Measurements from ENCODE around the gene TUBGCP2. TPM values are rescaled to one million over a fixed set of nuclear protein-coding genes. Genes with fewer than 3 reads are reported as not detected.

Gene TUBGCP2
- total RNA-seq, 1 donor from 2014 or later: 56.2 TPM

GRCh38 chr10:133242611-133243356, 65.9 kb downstream of the TUBGCP2 start:
- H3K4me1 ChIP-seq (ENCODE audit: insufficient read depth, low read length): no peaks in the 10 kb centered on the region
- no peaks in the 10 kb centered on the region for H3K9me3 ChIP-seq (ENCODE audit: insufficient read depth, low read depth, low read length)
- no peak for TF ChIP-seq EZH2 (IDR thresholded peaks at IDR 0.05; ENCODE audit: insufficient read depth, low read length)
- TF ChIP-seq, protein P1, sequence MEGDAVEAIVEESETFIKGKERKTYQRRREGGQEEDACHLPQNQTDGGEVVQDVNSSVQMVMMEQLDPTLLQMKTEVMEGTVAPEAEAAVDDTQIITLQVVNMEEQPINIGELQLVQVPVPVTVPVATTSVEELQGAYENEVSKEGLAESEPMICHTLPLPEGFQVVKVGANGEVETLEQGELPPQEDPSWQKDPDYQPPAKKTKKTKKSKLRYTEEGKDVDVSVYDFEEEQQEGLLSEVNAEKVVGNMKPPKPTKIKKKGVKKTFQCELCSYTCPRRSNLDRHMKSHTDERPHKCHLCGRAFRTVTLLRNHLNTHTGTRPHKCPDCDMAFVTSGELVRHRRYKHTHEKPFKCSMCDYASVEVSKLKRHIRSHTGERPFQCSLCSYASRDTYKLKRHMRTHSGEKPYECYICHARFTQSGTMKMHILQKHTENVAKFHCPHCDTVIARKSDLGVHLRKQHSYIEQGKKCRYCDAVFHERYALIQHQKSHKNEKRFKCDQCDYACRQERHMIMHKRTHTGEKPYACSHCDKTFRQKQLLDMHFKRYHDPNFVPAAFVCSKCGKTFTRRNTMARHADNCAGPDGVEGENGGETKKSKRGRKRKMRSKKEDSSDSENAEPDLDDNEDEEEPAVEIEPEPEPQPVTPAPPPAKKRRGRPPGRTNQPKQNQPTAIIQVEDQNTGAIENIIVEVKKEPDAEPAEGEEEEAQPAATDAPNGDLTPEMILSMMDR (IDR thresholded peaks at IDR 0.05; ENCODE audit: insufficient read depth, low read depth, low read length): no peak
- H3K27me3 ChIP-seq (ENCODE audit: insufficient read depth, low read length): peaks cover 29% of the 10 kb centered on the region
- H3K27me3 Mint-ChIP-seq (ENCODE audit: low read depth, unreplicated experiment): peaks cover 51% of the 10 kb centered on the region
- no peaks in the 10 kb centered on the region for H4K20me1 ChIP-seq (ENCODE audit: insufficient read depth, low read length)
- H2AFZ ChIP-seq (ENCODE audit: low read depth, low read length): no peak overlapping the region
- FAIRE-seq (no peak), DNase-seq (ENCODE audit: low read depth) (no peak)
- no peak overlapping the region for H3K4me3 ChIP-seq (ENCODE audit: insufficient read depth, low read depth, low read length)
- H3K9me3 Mint-ChIP-seq (ENCODE audit: unreplicated experiment): no peaks in the 10 kb centered on the region
- H3K27ac ChIP-seq (ENCODE audit: low read depth, low read length): no peak overlapping the region
- no peak overlapping the region for H3K4me2 ChIP-seq (ENCODE audit: low read length)
- no peaks in the 10 kb centered on the region for H3K4me1 Mint-ChIP-seq (ENCODE audit: low read depth, unreplicated experiment)
- no peaks in the 10 kb centered on the region for H3K36me3 ChIP-seq (ENCODE audit: insufficient read depth, low read length)
- no peak overlapping the region for H3K9ac ChIP-seq (ENCODE audit: low read length)
- no peaks in the 10 kb centered on the region for H3K79me2 ChIP-seq (ENCODE audit: insufficient read depth, low read length)
- no peak overlapping the region for H3K4me3 Mint-ChIP-seq (ENCODE audit: unreplicated experiment)
- H3K36me3 Mint-ChIP-seq (ENCODE audit: low read depth, unreplicated experiment): no peaks in the 10 kb centered on the region
- H3K27ac Mint-ChIP-seq (ENCODE audit: unreplicated experiment): no peak overlapping the region

GRCh38 chr10:133241501-133242205, 67.0 kb downstream of the TUBGCP2 start:
- H3K27me3 Mint-ChIP-seq (ENCODE audit: low read depth, unreplicated experiment): peaks cover 46% of the 10 kb centered on the region
- Histone ChIP-seq H3K4me3 (ENCODE audit: insufficient read depth, low read depth, low read length) (no peak overlapping the region), H3K9ac (ENCODE audit: low read length) (no peak overlapping the region), H3K27ac (ENCODE audit: low read depth, low read length) (no peak overlapping the region), H3K36me3 (ENCODE audit: insufficient read depth, low read length) (no peaks in the 10 kb centered on the region), H2AFZ (ENCODE audit: low read depth, low read length) (no peak overlapping the region), H4K20me1 (ENCODE audit: insufficient read depth, low read length) (no peaks in the 10 kb centered on the region), H3K4me2 (ENCODE audit: low read length) (no peak overlapping the region), H3K9me3 (ENCODE audit: insufficient read depth, low read depth, low read length) (no peaks in the 10 kb centered on the region), H3K4me1 (ENCODE audit: insufficient read depth, low read length) (no peaks in the 10 kb centered on the region), H3K79me2 (ENCODE audit: insufficient read depth, low read length) (no peaks in the 10 kb centered on the region), H3K27me3 (ENCODE audit: insufficient read depth, low read length) (peaks cover 29% of the 10 kb centered on the region)
- H3K36me3 Mint-ChIP-seq (ENCODE audit: low read depth, unreplicated experiment): no peaks in the 10 kb centered on the region
- no peaks in the 10 kb centered on the region for H3K9me3 Mint-ChIP-seq (ENCODE audit: unreplicated experiment)
- no peak overlapping the region for H3K4me3 Mint-ChIP-seq (ENCODE audit: unreplicated experiment)
- H3K4me1 Mint-ChIP-seq (ENCODE audit: low read depth, unreplicated experiment): no peaks in the 10 kb centered on the region
- H3K27ac Mint-ChIP-seq (ENCODE audit: unreplicated experiment): peak overlapping the region; percentile 41
- DNase-seq (ENCODE audit: low read depth) (no peak), FAIRE-seq (no peak)
- TF ChIP-seq, protein P1 (IDR thresholded peaks at IDR 0.05; ENCODE audit: insufficient read depth, low read depth, low read length): no peak
- TF ChIP-seq EZH2 (IDR thresholded peaks at IDR 0.05; ENCODE audit: insufficient read depth, low read length): no peak

GRCh38 chr10:133239990-133240389, 68.7 kb downstream of the TUBGCP2 start:
- Histone ChIP-seq H3K9ac (ENCODE audit: low read length) (no peak overlapping the region), H3K27me3 (ENCODE audit: insufficient read depth, low read length) (peaks cover 34% of the 10 kb centered on the region), H3K36me3 (ENCODE audit: insufficient read depth, low read length) (no peaks in the 10 kb centered on the region), H3K9me3 (ENCODE audit: insufficient read depth, low read depth, low read length) (no peaks in the 10 kb centered on the region), H3K79me2 (ENCODE audit: insufficient read depth, low read length) (no peaks in the 10 kb centered on the region), H2AFZ (ENCODE audit: low read depth, low read length) (no peak overlapping the region), H3K4me1 (ENCODE audit: insufficient read depth, low read length) (no peaks in the 10 kb centered on the region), H3K27ac (ENCODE audit: low read depth, low read length) (no peak overlapping the region), H4K20me1 (ENCODE audit: insufficient read depth, low read length) (no peaks in the 10 kb centered on the region), H3K4me2 (ENCODE audit: low read length) (no peak overlapping the region), H3K4me3 (ENCODE audit: insufficient read depth, low read depth, low read length) (no peak overlapping the region)
- TF ChIP-seq, protein P1 (IDR thresholded peaks at IDR 0.05; ENCODE audit: insufficient read depth, low read depth, low read length): no peak
- no peak for TF ChIP-seq EZH2 (IDR thresholded peaks at IDR 0.05; ENCODE audit: insufficient read depth, low read length)
- Mint-ChIP-seq H3K4me3 (ENCODE audit: unreplicated experiment) (no peak overlapping the region), H3K36me3 (ENCODE audit: low read depth, unreplicated experiment) (no peaks in the 10 kb centered on the region), H3K4me1 (ENCODE audit: low read depth, unreplicated experiment) (no peaks in the 10 kb centered on the region), H3K9me3 (ENCODE audit: unreplicated experiment) (no peaks in the 10 kb centered on the region), H3K27me3 (ENCODE audit: low read depth, unreplicated experiment) (peaks cover 48% of the 10 kb centered on the region), H3K27ac (ENCODE audit: unreplicated experiment) (no peak overlapping the region)
- DNase-seq (ENCODE audit: low read depth): no peak
- no peak for FAIRE-seq
